Fibroblast of skin of scalp (primary cell): ENCODE results near the gene MAJIN.

Source experiments
- DNase-seq: peaks from one replicate; pipeline ENCODE4 v3.0.0-alpha.2; 2013

MAJIN gene

GRCh38 chr11:64932324-64932723 is 39.6 kb downstream of the MAJIN start:
- DNase-seq = no peak

DNA sequence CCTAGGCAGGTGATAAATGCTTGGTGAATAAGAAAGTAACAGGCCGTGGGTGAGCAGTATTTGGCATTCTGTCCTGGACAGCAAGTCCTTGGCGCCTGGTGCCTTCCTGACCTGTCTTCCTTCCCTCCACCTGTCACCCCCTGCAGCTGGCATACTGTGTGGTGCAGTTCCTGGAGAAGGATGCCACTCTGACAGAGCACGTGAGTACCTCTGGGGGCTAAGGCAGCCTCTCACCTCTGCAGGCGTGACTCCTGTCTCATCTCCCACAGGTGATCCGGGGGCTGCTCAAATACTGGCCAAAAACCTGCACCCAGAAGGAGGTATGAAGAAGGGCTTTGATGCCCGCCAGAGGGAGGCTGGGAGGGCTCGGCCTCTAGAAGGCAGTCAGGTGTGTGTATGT is 40.6 kb downstream of the MAJIN start:
- no peak for DNase-seq

DNA sequence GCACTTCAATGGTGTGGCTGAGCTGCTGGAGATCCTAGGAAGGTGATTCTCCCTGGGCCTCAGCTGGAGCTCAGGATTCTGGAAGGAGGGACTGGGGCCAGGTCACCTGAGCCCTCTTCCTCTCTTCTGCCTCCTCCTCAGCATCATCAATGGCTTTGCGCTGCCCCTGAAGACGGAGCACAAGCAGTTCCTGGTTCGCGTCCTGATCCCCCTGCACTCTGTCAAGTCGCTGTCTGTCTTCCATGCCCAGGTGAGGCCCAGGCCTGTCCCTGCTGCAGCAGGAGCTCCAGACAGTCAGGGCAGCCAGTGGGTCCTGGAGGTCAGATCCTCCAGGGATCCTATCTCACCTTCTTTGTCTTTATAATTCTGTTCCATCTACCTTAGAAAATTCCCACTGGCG is 41.6 kb downstream of the MAJIN start:
- no peak for DNase-seq

GRCh38 chr11:64929625-64930024 is 42.3 kb downstream of the MAJIN start:
- no peak for DNase-seq

GRCh38 chr11:64928957-64929356 is 43.0 kb downstream of the MAJIN start:
- DNase-seq = no peak

GRCh38 chr11:64926689-64927088 is 45.2 kb downstream of the MAJIN start:
- no peak for DNase-seq

GRCh38 chr11:64925536-64926436 is 46.1 kb downstream of the MAJIN start:
- DNase-seq = no peak

GRCh38 chr11:64924910-64925284 is 47.0 kb downstream of the MAJIN start:
- DNase-seq = no peak

DNA sequence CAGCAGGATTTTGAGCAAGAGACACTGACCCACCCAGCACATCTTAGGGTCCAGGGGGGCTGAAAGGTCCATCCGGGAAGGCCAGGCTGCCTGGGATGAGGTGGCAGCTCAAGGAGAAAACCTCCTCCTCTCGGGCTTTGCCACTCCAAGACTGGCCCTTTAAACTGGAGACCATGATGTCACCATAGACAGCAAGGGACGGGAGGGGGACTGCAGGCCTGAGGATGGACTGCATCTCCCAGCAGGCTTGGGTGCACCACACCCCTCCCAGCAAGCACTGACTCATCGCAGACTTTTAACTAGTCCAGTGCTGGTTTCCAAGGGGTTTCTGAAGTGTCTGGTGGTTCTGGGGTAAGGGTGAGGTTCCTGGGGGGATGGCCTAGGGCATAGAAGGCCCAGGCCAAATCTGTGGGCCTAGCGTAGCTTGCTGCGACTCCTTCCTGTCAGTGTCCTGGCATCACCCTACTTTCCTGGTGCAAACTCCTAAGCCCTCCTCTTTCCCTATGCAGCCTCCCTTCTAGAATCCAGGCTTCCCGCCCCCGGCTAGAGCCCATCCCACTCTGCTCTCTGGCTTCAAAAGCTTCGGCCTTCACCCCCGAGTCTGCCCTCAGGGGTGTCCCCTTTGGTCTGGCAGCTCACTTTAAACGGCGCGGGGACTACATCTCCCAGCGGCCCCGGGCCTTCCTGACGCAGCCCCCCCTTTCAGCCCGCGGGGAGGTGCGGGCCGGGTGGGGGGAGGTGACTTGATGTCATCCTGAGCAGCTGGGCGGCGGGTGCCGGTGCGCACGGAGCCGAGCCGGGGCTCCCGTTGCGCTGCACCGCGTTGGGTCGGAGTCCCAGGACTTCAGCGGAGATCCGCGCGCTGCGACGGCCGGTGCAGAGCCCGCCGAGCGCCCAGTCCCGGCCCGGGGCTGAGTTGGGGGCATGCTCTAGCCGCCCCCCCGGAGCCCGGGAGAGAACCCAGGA is 47.7 kb downstream of the MAJIN start, which contains the start of gene PPP2R5B:
TSS of gene PPP2R5B (plus strand) at position 746 of the 966 bp plus-strand sequence. CDS start 1,046 bp downstream, outside the sequence.
- DNase-seq = peak; percentile 96

DNA sequence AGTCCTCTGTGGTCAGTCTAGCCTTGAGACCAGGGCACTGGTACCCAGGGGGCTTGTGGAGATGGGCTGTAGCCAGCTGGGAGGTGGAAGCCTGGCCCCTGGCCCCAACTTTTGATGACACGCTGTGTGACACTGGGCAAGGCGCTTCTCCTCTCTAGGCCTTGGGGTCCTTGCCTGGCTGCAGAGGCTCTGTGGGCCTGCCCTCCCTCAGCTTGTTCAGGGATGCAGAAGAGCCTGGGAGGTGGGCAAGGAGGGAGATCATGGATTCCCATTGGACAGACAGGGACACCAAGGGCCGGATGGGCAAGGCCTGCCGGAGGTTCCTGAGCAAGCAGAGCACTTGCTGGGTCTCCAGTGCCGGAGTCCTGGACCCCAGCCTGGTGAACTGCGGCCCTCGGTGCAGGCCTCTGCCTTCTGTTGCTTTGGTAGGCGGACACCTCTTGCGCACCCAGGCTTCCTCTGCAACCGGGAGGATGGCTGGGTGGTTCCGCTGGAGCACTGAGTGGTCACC is 48.7 kb downstream of the MAJIN start:
- no peak for DNase-seq

DNA sequence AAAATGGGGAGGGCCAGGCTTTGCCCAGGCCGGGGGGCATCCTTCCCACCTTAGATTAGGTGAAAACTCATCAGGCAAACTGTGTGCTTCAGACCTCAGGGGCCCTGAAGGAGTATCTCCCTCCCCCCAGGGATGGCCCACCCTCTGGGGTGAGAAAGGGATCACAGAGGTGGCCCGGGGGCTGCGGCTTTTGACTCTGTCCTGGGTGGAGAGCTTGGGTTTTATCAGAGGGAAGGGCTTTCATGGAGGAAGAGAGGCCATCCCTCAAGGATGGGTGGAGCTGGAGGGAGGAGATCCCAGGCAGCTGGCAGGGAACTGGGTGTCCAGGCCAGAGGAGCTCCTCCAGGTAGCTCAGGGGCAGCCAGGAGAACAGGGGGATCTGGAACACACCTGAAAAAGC is 50.5 kb downstream of the MAJIN start:
- no peak for DNase-seq

- DNase-seq = no peak
These were observed 51.8 kb downstream of the MAJIN start for GRCh38 chr11:64920124-64920523.

GRCh38 chr11:64919627-64920026 is 52.3 kb downstream of the MAJIN start:
- no peak for DNase-seq

GRCh38 chr11:64918017-64918416 is 53.9 kb downstream of the MAJIN start:
- peak; percentile 68 for DNase-seq

DNA sequence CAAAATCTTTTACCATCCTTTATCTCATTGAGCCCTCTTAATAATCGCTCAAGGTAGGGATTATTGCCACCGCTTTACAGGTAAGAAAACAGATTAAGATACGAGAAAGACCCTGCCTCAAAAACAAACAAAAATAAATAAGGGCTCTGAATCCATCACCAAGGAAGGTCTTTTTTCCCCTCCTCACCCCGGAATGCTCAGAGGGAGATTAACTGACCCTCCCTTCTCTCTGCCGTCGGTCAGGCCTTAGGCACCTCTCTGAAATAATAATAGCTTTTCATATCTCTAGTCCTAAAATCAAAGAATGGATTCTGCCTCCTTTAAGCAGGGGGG is 54.3 kb downstream of the MAJIN start:
- no peak for DNase-seq

DNA sequence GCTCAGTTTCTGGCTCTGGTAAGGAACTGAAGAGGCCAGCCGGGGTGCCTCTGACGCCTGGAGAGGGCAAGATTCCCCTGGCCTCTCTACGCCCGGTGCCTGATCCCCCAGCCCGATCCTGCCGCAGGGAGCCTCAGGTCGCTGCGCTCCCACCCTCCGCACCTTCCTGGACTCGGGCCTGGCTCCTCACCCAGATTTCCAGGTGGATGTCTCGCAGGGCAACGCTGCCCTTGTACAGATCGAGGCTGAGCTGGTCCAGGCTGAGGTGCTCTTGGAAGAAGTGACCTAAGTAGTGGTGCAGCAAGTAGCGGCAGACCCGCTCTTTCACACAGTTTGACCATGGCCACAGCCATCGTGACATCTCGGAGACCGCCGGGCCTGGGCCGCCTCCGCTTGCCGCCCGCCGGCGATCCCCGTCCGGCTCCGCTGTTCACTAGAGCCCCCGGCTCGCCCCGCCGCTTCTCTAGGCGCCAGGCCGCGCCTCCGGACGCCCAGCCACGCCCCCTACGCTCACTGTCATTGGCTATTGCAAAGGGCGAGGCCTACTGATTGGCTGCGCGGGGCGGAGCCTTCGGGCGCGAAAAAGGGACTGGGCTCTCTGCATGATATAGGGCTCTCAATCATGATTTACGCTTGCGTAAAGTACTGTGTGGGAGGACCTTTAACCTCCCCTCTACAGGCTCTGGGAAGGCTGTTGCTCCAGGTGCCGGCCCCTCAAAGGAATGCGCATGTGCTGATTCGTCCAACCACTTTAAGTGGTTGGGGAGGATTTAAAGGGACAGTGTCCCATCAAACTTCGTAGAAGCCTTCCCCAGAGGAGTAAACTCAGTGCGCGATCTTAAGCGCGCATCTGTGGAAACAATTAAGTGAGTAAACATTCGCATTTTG is 54.9 kb downstream of the MAJIN start, which contains the start of gene ATG2A:
TSS of gene ATG2A (minus strand) at position 435 of the 888 bp plus-strand sequence. CDS start at position 361, 74 bp downstream.
- DNase-seq = peak; percentile 100

DNA sequence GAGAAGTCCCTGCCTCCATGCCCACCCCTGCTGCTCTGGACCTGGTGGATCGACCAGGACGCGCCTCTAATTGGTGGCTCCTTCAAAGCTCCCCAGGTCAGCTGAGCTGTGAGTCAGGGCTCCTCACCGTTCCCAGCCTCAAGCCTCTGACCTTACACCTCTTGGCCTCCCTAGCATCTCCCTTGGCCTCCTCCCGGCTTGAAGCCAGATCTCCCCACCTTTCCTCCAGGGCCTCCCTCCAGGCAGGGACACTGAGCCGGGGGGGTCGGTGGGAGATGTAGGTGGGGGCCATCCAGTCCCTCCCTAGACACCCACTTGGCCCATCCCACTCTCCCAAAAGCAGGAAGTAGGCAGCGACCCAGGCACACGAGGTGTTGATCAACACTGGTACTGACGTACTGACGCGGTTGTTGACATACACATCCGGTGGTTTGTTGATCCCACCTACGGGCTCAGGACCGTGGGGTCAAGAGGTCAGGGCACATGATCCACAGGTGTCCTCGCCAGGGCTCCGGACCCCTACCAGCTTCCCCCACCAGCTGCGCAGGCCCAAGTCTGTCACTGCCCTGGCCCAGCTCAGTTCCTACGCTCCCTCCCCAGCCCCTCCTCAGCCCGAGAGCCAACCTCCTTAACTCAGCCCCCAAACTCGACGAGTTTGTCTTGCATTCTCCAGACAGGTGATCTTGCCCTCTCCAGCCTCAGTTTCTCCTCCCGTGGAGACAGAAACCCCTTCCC is 55.7 kb downstream of the MAJIN start:
- no peak for DNase-seq

DNA sequence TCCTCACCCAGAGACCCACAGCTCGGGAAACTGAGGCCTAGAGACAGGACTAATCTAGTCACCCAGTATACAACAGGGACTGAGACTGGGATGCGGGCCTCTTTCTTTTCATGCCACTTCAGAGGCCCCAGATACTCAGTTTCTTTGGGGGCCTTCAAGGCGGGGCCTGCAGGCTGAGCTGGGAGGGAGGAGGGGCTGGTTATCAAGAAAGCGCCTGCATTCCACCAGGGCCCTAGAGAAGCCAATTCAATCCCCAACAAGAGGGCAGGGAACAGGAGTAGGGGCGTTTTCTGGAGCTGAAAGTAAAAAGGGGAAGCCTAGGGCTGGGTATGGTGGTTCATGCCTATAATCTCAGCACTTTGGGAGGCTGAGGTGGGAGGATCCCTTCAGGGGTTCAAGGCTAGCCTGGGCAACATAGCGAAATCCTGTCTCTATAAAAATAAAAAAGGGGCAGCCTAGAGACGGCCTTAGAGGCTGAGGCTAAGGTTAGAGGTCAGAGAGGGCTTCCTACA is 56.5 kb downstream of the MAJIN start:
- DNase-seq = no peak

GRCh38 chr11:64914123-64914522 is 57.8 kb downstream of the MAJIN start:
- DNase-seq = no peak

DNA sequence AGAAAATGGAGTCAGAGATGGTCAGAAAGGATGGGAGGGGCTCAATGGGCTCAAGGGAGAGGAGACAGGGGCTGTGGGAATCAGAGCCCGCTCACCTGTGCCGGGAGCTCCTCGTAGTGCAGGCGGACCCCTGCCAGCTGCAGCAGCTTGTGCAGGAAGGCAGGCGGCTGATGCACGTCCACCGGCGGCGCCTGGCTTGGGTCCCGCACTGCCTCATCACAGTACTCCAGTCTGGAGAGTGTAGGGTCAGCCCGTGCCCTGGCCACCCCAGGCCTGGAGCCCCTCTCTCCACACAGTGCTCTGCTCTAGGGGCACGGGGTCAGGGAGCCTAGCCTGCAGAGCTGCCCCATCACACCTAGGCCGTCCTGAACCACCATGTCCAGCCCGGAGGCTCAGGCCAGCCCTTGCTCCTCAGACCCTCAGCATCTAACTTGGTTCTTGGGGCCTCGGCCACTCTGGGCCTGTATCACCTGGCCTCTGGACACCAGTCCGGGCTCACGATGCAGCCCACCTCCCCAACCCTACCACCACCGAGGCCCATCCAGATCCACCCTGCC is 58.7 kb downstream of the MAJIN start:
- no peak for DNase-seq

GRCh38 chr11:64911689-64912088 is 60.2 kb downstream of the MAJIN start:
- DNase-seq = no peak
